PC-9 (cell line): ENCODE measurements around the gene SPATA46. TPM values are rescaled to one million over a fixed set of nuclear protein-coding genes. Genes with fewer than 3 reads are reported as not detected.
A peak's percentile ranks its signal among the peaks of the same experiment; 100 is the strongest.

Experiments
- BruUV-seq: library from RNA; stranded (reverse); fragments of 400-500 nt; replicated peaks from 2 replicates; lab custom pipeline; 2021; lab: Mats Ljungman, UMichigan
- CTCF ChIA-PET: fragments of 300-600 bp; sonication (Branson Sonifier 250); formaldehyde crosslinking; loops from one replicate; lab custom pipeline; 2022; ENCODE audit warnings: antibody characterized with exemption; lab: Charles Lee
- POLR2A ChIA-PET: fragments of 300-600 bp; sonication (Branson Sonifier 250); formaldehyde crosslinking; loops from one replicate; lab custom pipeline; 2022; ENCODE audit warnings: antibody characterized with exemption; ENCODE audit not compliant: unreplicated experiment; lab: Charles Lee
- DNase-seq, 2 experiments: peaks; one replicate each; pipeline versions ENCODE4 v3.0.0 to v3.0.0-alpha.2; 2015 to 2022; ENCODE audit warnings: mixed read lengths in 1 of 2
- H2AFZ ChIP-seq: fragments of 200-600 bp; sonication (generic); 2 replicates; pipeline ENCODE4 v1.8.1; 2017; ENCODE audit warnings: antibody characterized with exemption
- H3F3A ChIP-seq: fragments of 200-600 bp; sonication (generic); 2 replicates; pipeline ENCODE4 v1.8.1; 2017; ENCODE audit warnings: antibody characterized with exemption, mild to moderate bottlenecking, low read depth; ENCODE audit not compliant: insufficient read depth
- H3K27ac ChIP-seq: fragments of 200-600 bp; sonication (generic); 2 replicates; pipeline ENCODE4 v1.6.1; 2016; ENCODE audit warnings: mixed run types
- H3K27me3 ChIP-seq: fragments of 200-600 bp; sonication (generic); 2 replicates; pipeline ENCODE4 v1.6.1; 2016; ENCODE audit warnings: low read depth, mixed run types; ENCODE audit not compliant: insufficient read depth
- H3K36me3 ChIP-seq: fragments of 200-600 bp; sonication (generic); 2 replicates; pipeline ENCODE4 v1.6.1; 2016; ENCODE audit warnings: low read depth, mixed run types
- H3K4me1 ChIP-seq: fragments of 200-600 bp; sonication (generic); replicated peaks from 2 replicates; pipeline ENCODE4 v1.6.1; 2016; ENCODE audit warnings: mixed run types; ENCODE audit not compliant: insufficient read depth
- H3K4me2 ChIP-seq: fragments of 200-600 bp; sonication (generic); 2 replicates; pipeline ENCODE4 v1.6.1; 2017; ENCODE audit warnings: mixed run types
- H3K4me3 ChIP-seq: fragments of 200-600 bp; sonication (generic); 2 replicates; pipeline ENCODE4 v1.6.1; 2016; ENCODE audit warnings: mixed run types
- H3K79me2 ChIP-seq: fragments of 200-600 bp; sonication (generic); 2 replicates; pipeline ENCODE4 v1.6.1; 2017; ENCODE audit warnings: low read depth, mixed run types
- H3K9me2 ChIP-seq: fragments of 200-600 bp; sonication (generic); 2 replicates; pipeline ENCODE4 v1.8.1; 2017; ENCODE audit warnings: mild to moderate bottlenecking; ENCODE audit not compliant: insufficient read depth
- H3K9me3 ChIP-seq: fragments of 200-600 bp; sonication (generic); 2 replicates; pipeline ENCODE4 v1.8.1; 2016; ENCODE audit warnings: low read depth; ENCODE audit not compliant: insufficient read depth
- H4K20me1 ChIP-seq: fragments of 200-600 bp; sonication (generic); 2 replicates; pipeline ENCODE4 v1.8.1; 2017; ENCODE audit not compliant: insufficient read depth
- EZH2 ChIP-seq: fragments of 200-600 bp; sonication (generic); IDR thresholded peaks from 2 replicates; pipeline ENCODE4 v1.8.0; 2017; ENCODE audit warnings: antibody characterized with exemption, low read depth
- intact Hi-C: fragments of 100-400 bp; cut with micrococcal nuclease; formaldehyde crosslinking; loops from one replicate; pipeline ENCODE4 v1.10.0; 2022; ENCODE audit not compliant: unreplicated experiment
- total RNA-seq: library from RNA; stranded (reverse); gene quantifications from 2 replicates; pipeline ENCODE4 v1.2.3, GENCODE V29; 2021
- TF ChIP-seq, protein P1 (sequence below): fragments of 200-600 bp; sonication (generic); conservative IDR thresholded peaks from 2 replicates; pipeline ENCODE4 v1.6.1; 2017; ENCODE audit warnings: mixed run types, antibody characterized with exemption, mild to moderate bottlenecking, moderate library complexity

SPATA46 gene
- total RNA-seq, 1 experiment from 2014 or later, result not detected

DNA sequence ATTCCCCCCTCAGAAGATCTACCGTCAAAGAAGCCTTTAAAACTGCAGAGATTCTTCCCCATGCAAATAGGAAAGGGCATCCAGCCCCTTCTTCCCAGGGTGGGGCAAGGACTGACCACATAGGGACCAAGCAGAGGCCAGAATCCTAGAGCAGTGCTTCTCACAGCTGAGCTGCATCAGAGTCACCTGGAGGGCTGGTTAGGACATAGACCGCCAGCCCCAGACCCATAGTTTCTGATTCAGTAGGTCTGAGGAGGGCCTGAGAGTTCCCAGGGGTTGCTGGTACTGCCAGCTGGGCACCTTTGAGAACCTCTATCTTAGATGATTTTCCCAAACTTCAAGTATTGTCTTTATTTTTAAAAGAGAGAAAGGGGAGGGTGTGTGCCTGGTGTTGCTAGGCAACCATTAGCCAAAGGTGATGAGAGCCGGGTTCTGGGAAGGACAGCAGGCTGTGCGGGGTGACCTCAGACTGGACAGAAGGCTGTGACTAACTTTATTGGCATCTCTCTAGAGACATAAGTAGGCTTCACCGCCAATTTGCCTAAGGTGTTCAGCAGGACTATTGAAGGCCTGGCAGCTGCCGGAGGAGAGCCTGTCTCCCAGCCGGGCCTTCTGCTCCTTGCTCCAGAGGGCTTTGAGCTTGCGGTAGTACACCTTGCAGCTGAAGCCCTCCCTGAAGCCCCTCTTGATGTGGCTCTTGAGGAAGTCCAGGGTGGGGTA is 3.0 kb downstream of the SPATA46 start:
- H3K79me2 ChIP-seq, result no peaks in the 10 kb centered on the region
- H3F3A ChIP-seq, result peaks cover 12% of the 10 kb centered on the region; the same call in 1 of the 2 replicates
- H3K9me3 ChIP-seq, result no peaks in the 10 kb centered on the region
- H3K4me3 ChIP-seq, result no peak overlapping the region
- peak overlapping the region; percentile 20; the same call in 1 of the 2 replicates for H3K27ac ChIP-seq
- POLR2A ChIA-PET, result interaction anchor here (0.6 kb wide), 1 partner anchor 614 kb away, joined by 3 read pairs; no protein-coding TSS in a partner anchor
- peak overlapping the region; percentile 32; the same call in 1 of the 2 replicates for H3K4me2 ChIP-seq
- peaks cover 4% of the 10 kb centered on the region; the same call in 1 of the 2 replicates for H3K36me3 ChIP-seq
- H3K9me2 ChIP-seq, result no peaks in the 10 kb centered on the region
- H4K20me1 ChIP-seq, result peaks cover 11% of the 10 kb centered on the region; the same call in 1 of the 2 replicates
- peak; percentile 87 to 94 for DNase-seq
- CTCF ChIA-PET, result no interaction called here
- intact Hi-C loops, result loop anchor here (5.0 kb wide), 1 partner anchor 236 kb away; no protein-coding TSS in a partner anchor
- no peaks in the 10 kb centered on the region for H3K27me3 ChIP-seq
- TF ChIP-seq, protein P1, sequence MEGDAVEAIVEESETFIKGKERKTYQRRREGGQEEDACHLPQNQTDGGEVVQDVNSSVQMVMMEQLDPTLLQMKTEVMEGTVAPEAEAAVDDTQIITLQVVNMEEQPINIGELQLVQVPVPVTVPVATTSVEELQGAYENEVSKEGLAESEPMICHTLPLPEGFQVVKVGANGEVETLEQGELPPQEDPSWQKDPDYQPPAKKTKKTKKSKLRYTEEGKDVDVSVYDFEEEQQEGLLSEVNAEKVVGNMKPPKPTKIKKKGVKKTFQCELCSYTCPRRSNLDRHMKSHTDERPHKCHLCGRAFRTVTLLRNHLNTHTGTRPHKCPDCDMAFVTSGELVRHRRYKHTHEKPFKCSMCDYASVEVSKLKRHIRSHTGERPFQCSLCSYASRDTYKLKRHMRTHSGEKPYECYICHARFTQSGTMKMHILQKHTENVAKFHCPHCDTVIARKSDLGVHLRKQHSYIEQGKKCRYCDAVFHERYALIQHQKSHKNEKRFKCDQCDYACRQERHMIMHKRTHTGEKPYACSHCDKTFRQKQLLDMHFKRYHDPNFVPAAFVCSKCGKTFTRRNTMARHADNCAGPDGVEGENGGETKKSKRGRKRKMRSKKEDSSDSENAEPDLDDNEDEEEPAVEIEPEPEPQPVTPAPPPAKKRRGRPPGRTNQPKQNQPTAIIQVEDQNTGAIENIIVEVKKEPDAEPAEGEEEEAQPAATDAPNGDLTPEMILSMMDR, result no peak
- TF ChIP-seq EZH2, result no peak
- H3K4me1 ChIP-seq, result peaks cover 28% of the 10 kb centered on the region
- H2AFZ ChIP-seq, result no peak overlapping the region
- BruUV-seq, result no TSS peak

DNA sequence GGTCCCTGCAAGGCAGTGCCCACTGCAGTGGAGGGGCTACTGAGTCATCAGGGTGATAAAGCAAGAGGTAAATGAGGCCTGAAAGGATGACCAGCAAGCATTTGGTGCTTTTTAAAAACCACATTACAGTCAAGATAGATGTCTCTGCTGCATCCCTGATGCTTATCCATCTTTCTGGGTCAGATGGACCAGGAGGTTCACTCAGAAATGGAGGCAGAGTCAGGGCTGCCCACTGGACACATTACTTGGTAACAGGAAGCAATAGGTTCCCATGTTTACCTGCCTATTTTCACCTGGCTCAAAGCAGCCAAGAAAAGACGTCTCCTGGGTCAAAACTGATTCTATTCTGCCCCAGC is 3.6 kb downstream of the SPATA46 start:
- no TSS peak for BruUV-seq
- Histone ChIP-seq H3K27ac (peak overlapping the region; percentile 20; the same call in 1 of the 2 replicates), H3K36me3 (peaks cover 4% of the 10 kb centered on the region; the same call in 1 of the 2 replicates), H3K4me2 (peak overlapping the region; percentile 26; the same call in 1 of the 2 replicates), H3F3A (peaks cover 12% of the 10 kb centered on the region; the same call in 1 of the 2 replicates), H4K20me1 (peaks cover 11% of the 10 kb centered on the region; the same call in 1 of the 2 replicates), H3K4me3 (no peak overlapping the region), H3K9me3 (no peaks in the 10 kb centered on the region), H3K9me2 (no peaks in the 10 kb centered on the region), H2AFZ (no peak overlapping the region), H3K27me3 (no peaks in the 10 kb centered on the region), H3K79me2 (no peaks in the 10 kb centered on the region), H3K4me1 (peaks cover 28% of the 10 kb centered on the region)
- TF ChIP-seq, protein P1, result no peak
- no peak for TF ChIP-seq EZH2
- intact Hi-C loops, result loop anchor here (5.0 kb wide), 1 partner anchor 236 kb away; no protein-coding TSS in a partner anchor
- CTCF ChIA-PET, result no interaction called here
- no peak for DNase-seq
- POLR2A ChIA-PET, result interaction anchor here (0.6 kb wide), 1 partner anchor 47 kb away, joined by 3 read pairs; no protein-coding TSS in a partner anchor

DNA sequence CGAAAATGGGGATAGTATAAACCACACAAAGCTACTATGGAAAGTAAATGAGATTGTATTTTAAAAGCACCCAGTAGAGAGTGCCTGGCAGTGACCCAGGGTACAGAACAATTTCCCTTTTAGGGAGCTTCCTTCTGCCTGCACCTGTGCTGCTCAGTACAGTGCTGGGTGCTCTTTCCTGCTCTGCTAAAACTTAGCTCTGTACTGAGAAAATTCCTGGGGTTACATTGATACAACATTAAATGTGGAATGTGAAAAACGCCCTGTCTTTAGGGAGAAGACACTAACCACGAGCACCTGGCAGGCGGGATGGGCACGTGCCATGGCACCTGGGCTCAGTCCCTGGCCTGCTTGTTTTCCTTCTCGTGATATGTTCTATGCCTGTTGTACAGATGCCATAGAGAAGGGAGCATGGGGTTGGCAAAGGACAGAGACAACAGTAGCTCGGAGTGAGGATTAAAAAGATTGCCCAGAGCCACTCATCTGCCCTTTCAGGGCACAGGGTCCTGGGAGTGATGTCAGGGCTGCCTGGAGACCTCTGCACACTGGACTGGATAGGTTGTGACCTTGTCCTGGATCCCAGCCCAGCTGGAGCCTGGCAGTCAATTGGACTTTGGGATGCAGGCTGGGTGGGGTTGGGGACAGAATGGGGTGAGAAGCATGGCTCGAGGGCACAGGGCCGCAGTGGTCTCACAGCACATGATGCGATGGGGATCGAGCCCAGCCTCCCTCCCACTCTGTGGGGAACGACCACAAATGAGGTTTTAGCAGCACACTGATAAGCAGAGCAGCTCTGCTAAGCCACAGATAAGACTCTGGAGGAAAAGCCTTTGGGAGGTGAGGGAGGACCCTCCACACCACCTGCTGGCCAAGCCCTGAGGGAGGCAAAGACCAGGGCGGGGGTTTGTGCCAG is 4.2 kb downstream of the SPATA46 start:
- peaks cover 4% of the 10 kb centered on the region; the same call in 1 of the 2 replicates for H3K36me3 ChIP-seq
- peaks cover 12% of the 10 kb centered on the region; the same call in 1 of the 2 replicates for H3F3A ChIP-seq
- no peaks in the 10 kb centered on the region for H3K79me2 ChIP-seq
- ChIA-PET POLR2A (interaction anchor here (0.5 to 1.1 kb wide), 4 partner anchors 23 to 323 kb away, joined by 3 to 12 read pairs (median 4); no protein-coding TSS in a partner anchor), CTCF (interaction anchor here (0.7 to 1.3 kb wide), 4 partner anchors 15 to 317 kb away, joined by 4 read pairs; no protein-coding TSS in a partner anchor)
- H3K4me3 ChIP-seq, result no peak overlapping the region
- no peaks in the 10 kb centered on the region for H3K9me3 ChIP-seq
- no peak overlapping the region for H3K4me2 ChIP-seq
- BruUV-seq, result no TSS peak
- H4K20me1 ChIP-seq, result peaks cover 11% of the 10 kb centered on the region; the same call in 1 of the 2 replicates
- H2AFZ ChIP-seq, result no peak overlapping the region
- TF ChIP-seq, protein P1, result no peak
- TF ChIP-seq EZH2, result no peak
- DNase-seq, result peak in 1 of 2 experiments; percentile 67
- no peaks in the 10 kb centered on the region for H3K9me2 ChIP-seq
- peak overlapping the region; percentile 54 for H3K27ac ChIP-seq
- H3K4me1 ChIP-seq, result peaks cover 28% of the 10 kb centered on the region
- intact Hi-C loops, result loop anchor here (1.0 to 5.0 kb wide), 2 partner anchors 25 to 235 kb away; no protein-coding TSS in a partner anchor
- H3K27me3 ChIP-seq, result no peaks in the 10 kb centered on the region
